ENCODE measurements around the gene ANG. TPM values are rescaled to one million over a fixed set of nuclear protein-coding genes. Genes with fewer than 3 reads are reported as not detected.

ANG gene
- total RNA-seq, 1 experiment from 2014 or later: 0.07 TPM

- no peak for DNase-seq (ENCODE audit: low spot score)
Measured at GRCh38 chr14:20743556-20743955, 55.0 kb downstream of the ANG start.

Other genes starting within 250 kb of the ANG start
- 33.2 and 54.4 TPM in 2 replicates for gene OSGEP, start 234.0 kb upstream of the ANG start, total RNA-seq (2014; rRNA removed; shearing (Covaris generic))
- gene APEX1, start 233.5 kb upstream of the ANG start, total RNA-seq (2014; rRNA removed; shearing (Covaris generic)): 96.7 and 99.1 TPM in 2 replicates
- 13.5 and 18.7 TPM in 2 replicates for gene PIP4P1, start 227.3 kb upstream of the ANG start, total RNA-seq (2014; rRNA removed; shearing (Covaris generic))
- 41.8 and 43.5 TPM in 2 replicates for gene PNP, start 219.4 kb upstream of the ANG start, total RNA-seq (2014; rRNA removed; shearing (Covaris generic))
- not detected in 2 replicates for gene RNASE10, start 183.2 kb upstream of the ANG start, total RNA-seq (2014; rRNA removed; shearing (Covaris generic))
- gene RNASE9, start 127.7 kb upstream of the ANG start, total RNA-seq (2014; rRNA removed; shearing (Covaris generic)): not detected in 2 replicates
- not detected in 2 replicates for gene RNASE11, start 100.8 kb upstream of the ANG start, total RNA-seq (2014; rRNA removed; shearing (Covaris generic))
- not detected in 2 replicates for gene RNASE12, start 97.4 kb upstream of the ANG start, total RNA-seq (2014; rRNA removed; shearing (Covaris generic))
- gene OR6S1, start 47.1 kb upstream of the ANG start, total RNA-seq (2014; rRNA removed; shearing (Covaris generic)): not detected in 2 replicates
- 0.91 and 1.1 TPM in 2 replicates for gene RNASE4, start 4.2 kb upstream of the ANG start, total RNA-seq (2014; rRNA removed; shearing (Covaris generic))
- not detected in 2 replicates for gene EDDM3A, start 57.1 kb downstream of the ANG start, total RNA-seq (2014; rRNA removed; shearing (Covaris generic))
- not detected in 2 replicates for gene EDDM3B, start 79.6 kb downstream of the ANG start, total RNA-seq (2014; rRNA removed; shearing (Covaris generic))
- gene RNASE6, start 92.5 kb downstream of the ANG start, total RNA-seq (2014; rRNA removed; shearing (Covaris generic)): not detected in 2 replicates
- gene RNASE1, start 114.1 kb downstream of the ANG start, total RNA-seq (2014; rRNA removed; shearing (Covaris generic)): not detected in 2 replicates
- gene RNASE3, start 202.6 kb downstream of the ANG start, total RNA-seq (2014; rRNA removed; shearing (Covaris generic)): not detected in 2 replicates